ENCODE results near the gene KCNH1. TPM values are rescaled to one million over a fixed set of nuclear protein-coding genes. Genes with fewer than 3 reads are reported as not detected.

Gene KCNH1
- total RNA-seq, 1 experiment from 2014 or later: not detected

GRCh38 chr1:210773450-210773849 lies 360.5 kb downstream of the KCNH1 start:
- Histone ChIP-seq H3K36me3 (ENCODE audit: insufficient read depth, low read length, poor library complexity, severe bottlenecking) (no peaks in the 10 kb centered on the region), H3K9me3 (ENCODE audit: low read depth, low read length, poor library complexity, severe bottlenecking) (no peaks in the 10 kb centered on the region), H3K27me3 (replicated peaks; ENCODE audit: insufficient read depth, low read depth, low read length, poor library complexity) (peaks cover 35% of the 10 kb centered on the region), H3K4me3 (ENCODE audit: low read depth, low read length, poor library complexity, severe bottlenecking) (no peak overlapping the region), H3K27ac (ENCODE audit: low read depth, low read length, poor library complexity, severe bottlenecking) (no peak overlapping the region), H3K4me1 (ENCODE audit: insufficient read depth, low read length, poor library complexity, severe bottlenecking) (no peaks in the 10 kb centered on the region)
- ChIA-PET CTCF (no interaction called here), POLR2A (ENCODE audit: low non-redundant PET) (no interaction called here)
- no TSS peak for BruUV-seq (replicated peaks)
- DNase-seq (ENCODE audit: low spot score): no peak
- intact Hi-C loops (cut with micrococcal nuclease; ENCODE audit: unreplicated experiment): no loop called here
- TF ChIP-seq EZH2 (IDR thresholded peaks at IDR 0.05; ENCODE audit: borderline replicate concordance, low read depth, low read length, poor library complexity, severe bottlenecking) (no peak), CTCF (conservative IDR thresholded peaks at IDR 0.05; ENCODE audit: low read depth, low read length) (no peak)

- no peak for DNase-seq (ENCODE audit: low spot score)
- no peak overlapping the region for H3K4me3 ChIP-seq (ENCODE audit: low read depth, low read length, poor library complexity, severe bottlenecking)
- CTCF ChIA-PET: no interaction called here
- intact Hi-C loops (cut with micrococcal nuclease; ENCODE audit: unreplicated experiment): no loop called here
- H3K36me3 ChIP-seq (ENCODE audit: insufficient read depth, low read length, poor library complexity, severe bottlenecking): no peaks in the 10 kb centered on the region
- BruUV-seq (replicated peaks): no TSS peak
- H3K9me3 ChIP-seq (ENCODE audit: low read depth, low read length, poor library complexity, severe bottlenecking): no peaks in the 10 kb centered on the region
- POLR2A ChIA-PET (ENCODE audit: low non-redundant PET): no interaction called here
- no peaks in the 10 kb centered on the region for H3K4me1 ChIP-seq (ENCODE audit: insufficient read depth, low read length, poor library complexity, severe bottlenecking)
- H3K27me3 ChIP-seq (replicated peaks; ENCODE audit: insufficient read depth, low read depth, low read length, poor library complexity): peaks cover 55% of the 10 kb centered on the region
- TF ChIP-seq EZH2 (IDR thresholded peaks at IDR 0.05; ENCODE audit: borderline replicate concordance, low read depth, low read length, poor library complexity, severe bottlenecking): no peak
- TF ChIP-seq CTCF (conservative IDR thresholded peaks at IDR 0.05; ENCODE audit: low read depth, low read length): no peak
- no peak overlapping the region for H3K27ac ChIP-seq (ENCODE audit: low read depth, low read length, poor library complexity, severe bottlenecking)
Measured at GRCh38 chr1:210771131-210771530, 362.8 kb downstream of the KCNH1 start.

GRCh38 chr1:210770396-210770984 lies 363.5 kb downstream of the KCNH1 start:
- CTCF ChIA-PET: no interaction called here
- intact Hi-C loops (cut with micrococcal nuclease; ENCODE audit: unreplicated experiment): no loop called here
- BruUV-seq (replicated peaks): no TSS peak
- no peak overlapping the region for H3K27ac ChIP-seq (ENCODE audit: low read depth, low read length, poor library complexity, severe bottlenecking)
- no peaks in the 10 kb centered on the region for H3K36me3 ChIP-seq (ENCODE audit: insufficient read depth, low read length, poor library complexity, severe bottlenecking)
- no peaks in the 10 kb centered on the region for H3K4me1 ChIP-seq (ENCODE audit: insufficient read depth, low read length, poor library complexity, severe bottlenecking)
- POLR2A ChIA-PET (ENCODE audit: low non-redundant PET): no interaction called here
- H3K4me3 ChIP-seq (ENCODE audit: low read depth, low read length, poor library complexity, severe bottlenecking): no peak overlapping the region
- TF ChIP-seq CTCF (conservative IDR thresholded peaks at IDR 0.05; ENCODE audit: low read depth, low read length) (no peak), EZH2 (IDR thresholded peaks at IDR 0.05; ENCODE audit: borderline replicate concordance, low read depth, low read length, poor library complexity, severe bottlenecking) (no peak)
- no peak for DNase-seq (ENCODE audit: low spot score)
- peaks cover 58% of the 10 kb centered on the region for H3K27me3 ChIP-seq (replicated peaks; ENCODE audit: insufficient read depth, low read depth, low read length, poor library complexity)
- H3K9me3 ChIP-seq (ENCODE audit: low read depth, low read length, poor library complexity, severe bottlenecking): no peaks in the 10 kb centered on the region

Measured in A673 (cell line).